Endothelial cell of umbilical vein (primary cell): ENCODE results near the gene NCOA3. TPM values are rescaled to one million over a fixed set of nuclear protein-coding genes. Genes with fewer than 3 reads are reported as not detected.

Source experiments
- BruUV-seq: library from RNA; stranded (reverse); fragments of 400-500 nt; replicated peaks from 2 replicates; lab custom pipeline; 2021; lab: Mats Ljungman, UMichigan
- CTCF ChIA-PET: fragments of 300-600, 350-600 bp; sonication (Branson Sonifier 250); formaldehyde crosslinking; loops from one replicate; lab custom pipeline; 2021; ENCODE audit warnings: antibody characterized with exemption, inconsistent platforms; lab: Charles Lee
- POLR2A ChIA-PET: fragments of 300-600, 350-600 bp; sonication (Branson Sonifier 250); formaldehyde crosslinking; loops from one replicate; lab custom pipeline; 2021; ENCODE audit warnings: antibody characterized with exemption, inconsistent platforms; lab: Charles Lee
- DNase-seq: peaks from one replicate; pipeline ENCODE4 v3.0.0-alpha.2; 2011; ENCODE audit warnings: low read depth, low spot score
- FAIRE-seq: peaks from 2 replicates; lab custom pipeline; 2011; peaks lifted over from hg19 to GRCh38; lab: Jason Lieb, UNC
- H2AFZ ChIP-seq: 2 replicates; pipeline ENCODE4 v1.6.0; 2012; ENCODE audit warnings: low read depth, low read length, control low read depth, inconsistent platforms
- H3K27ac ChIP-seq: 2 replicates; pipeline ENCODE4 v1.5.1; 2011; ENCODE audit warnings: low read depth, mild to moderate bottlenecking, control low read depth, low read length, moderate library complexity; ENCODE audit not compliant: insufficient read depth
- H3K27me3 ChIP-seq, 2 experiments: 2 replicates each; pipeline versions ENCODE4 v1.6.0 to v1.6.1; 2011; ENCODE audit warnings: low read length in 2 of 2, mixed read lengths in 1 of 2; ENCODE audit not compliant: control insufficient read depth in 2 of 2, insufficient read depth in 2 of 2
- H3K36me3 ChIP-seq, 2 experiments: 2 replicates in 1 of 2; 3 replicates in 1 of 2; pipeline ENCODE4 v1.5.1; 2011; ENCODE audit warnings: low read length in 2 of 2, mild to moderate bottlenecking in 1 of 2, moderate library complexity in 1 of 2; ENCODE audit not compliant: control insufficient read depth in 2 of 2, insufficient read depth in 2 of 2; ENCODE audit errors: extremely low read depth in 1 of 2
- H3K4me1 ChIP-seq: 3 replicates; pipeline ENCODE4 v1.5.1; 2011; ENCODE audit warnings: mild to moderate bottlenecking, low read length; ENCODE audit not compliant: control insufficient read depth, insufficient read depth; ENCODE audit errors: extremely low read depth
- H3K4me2 ChIP-seq: 2 replicates; pipeline ENCODE4 v1.6.1; 2011; ENCODE audit warnings: low read length, control low read depth, mixed read lengths; ENCODE audit not compliant: insufficient read depth
- H3K4me3 ChIP-seq, 3 experiments: fragments of 200-600 bp in 1 of 3; sonication (generic), shearing (Covaris generic) in 1 of 3; replicated peaks in 1 of 3; 2 replicates each; pipeline ENCODE4 v1.5.1; 2011 to 2016; ENCODE audit warnings: control low read depth in 3 of 3, low read length in 3 of 3, mild to moderate bottlenecking in 2 of 3, inconsistent platforms in 1 of 3, low read depth in 1 of 3, moderate library complexity in 1 of 3; ENCODE audit not compliant: insufficient read depth in 1 of 3
- H3K79me2 ChIP-seq: 2 replicates; pipeline ENCODE4 v1.6.0; 2012; ENCODE audit warnings: low read length, inconsistent platforms; ENCODE audit not compliant: control insufficient read depth, insufficient read depth
- H3K9ac ChIP-seq: replicated peaks from 2 replicates; pipeline ENCODE3; 2011; ENCODE audit warnings: low read length, control low read depth; ENCODE audit not compliant: insufficient read depth; ENCODE audit errors: extremely low read depth
- H3K9me1 ChIP-seq: replicated peaks from 3 replicates; pipeline ENCODE4 v1.6.0; 2011; ENCODE audit warnings: mild to moderate bottlenecking, low read length; ENCODE audit not compliant: control insufficient read depth, insufficient read depth; ENCODE audit errors: extremely low read depth
- H3K9me3 ChIP-seq: replicated peaks from 2 replicates; pipeline ENCODE4 v1.5.1; 2012; ENCODE audit warnings: low read length, inconsistent platforms; ENCODE audit not compliant: control insufficient read depth, insufficient read depth
- H4K20me1 ChIP-seq: replicated peaks from 2 replicates; pipeline ENCODE3; 2011; ENCODE audit warnings: mild to moderate bottlenecking, low read length; ENCODE audit not compliant: control insufficient read depth, insufficient read depth; ENCODE audit errors: extremely low read depth
- CTCF ChIP-seq, 2 donors: IDR thresholded peaks; 1 replicate in 1 of 2; 2 replicates in 1 of 2; pipeline ENCODE4 v1.5.1; 2011; ENCODE audit warnings: low read length in 2 of 2, mild to moderate bottlenecking in 2 of 2, moderate library complexity in 2 of 2, control low read depth in 1 of 2, inconsistent platforms in 1 of 2, low read depth in 1 of 2; ENCODE audit not compliant: insufficient read depth in 1 of 2; ENCODE audit errors: extremely low read depth in 1 of 2
- EZH2 ChIP-seq: IDR thresholded peaks from 2 replicates; pipeline ENCODE4 v1.6.1; 2012; ENCODE audit warnings: borderline replicate concordance, low read depth, mild to moderate bottlenecking, moderate library complexity, low read length, inconsistent platforms; ENCODE audit not compliant: severe bottlenecking
- FOS ChIP-seq: IDR thresholded peaks from 2 replicates; pipeline ENCODE4 v1.6.1; 2011; ENCODE audit warnings: mild to moderate bottlenecking, low read length, moderate library complexity, borderline replicate concordance; ENCODE audit not compliant: insufficient read depth
- GATA2 ChIP-seq: IDR thresholded peaks from 2 replicates; pipeline ENCODE4 v1.7.0; 2011; ENCODE audit warnings: low read depth, mild to moderate bottlenecking, moderate library complexity, mixed read lengths, low read length; ENCODE audit not compliant: insufficient read length, insufficient read depth
- JUN ChIP-seq: IDR thresholded peaks from 2 replicates; pipeline ENCODE4 v1.6.1; 2011; ENCODE audit warnings: borderline replicate concordance, low read depth; ENCODE audit not compliant: insufficient read length, insufficient read depth
- MAX ChIP-seq: IDR thresholded peaks from 2 replicates; pipeline ENCODE4 v1.6.1; 2011; ENCODE audit not compliant: insufficient read depth, insufficient read length
- MYC ChIP-seq: IDR thresholded peaks from one replicate; pipeline ENCODE4 v1.6.1; 2011; ENCODE audit warnings: mild to moderate bottlenecking, low read depth, low read length
- POLR2A ChIP-seq: IDR thresholded peaks from 2 replicates; pipeline ENCODE4 v1.6.1; 2012; ENCODE audit warnings: low read depth, mild to moderate bottlenecking, control low read depth, low read length
- POLR2AphosphoS5 ChIP-seq: IDR thresholded peaks from 2 replicates; pipeline ENCODE4 v1.6.1; 2012; ENCODE audit warnings: low read depth, mild to moderate bottlenecking, control low read depth, low read length, moderate library complexity; ENCODE audit not compliant: insufficient read depth
- dilution Hi-C: fragments of 300-500 bp; cut with MboI; formaldehyde crosslinking; loops from one replicate; pipeline ENCODE4 v1.15.0; 2019; ENCODE audit warnings: low sequenced_read_pairs; ENCODE audit not compliant: extremely low pct_ligation_motif_present
- intact Hi-C: fragments of 100-400 bp; cut with micrococcal nuclease; formaldehyde crosslinking; loops from one replicate; pipeline ENCODE4 v1.10.0; 2022
- polyA plus RNA-seq, 4 experiments: library from polyadenylated mRNA; depleted of rRNA in 3 of 4; stranded (reverse) in 3 of 4; unstranded in 1 of 4; fragments of >200 nt; gene quantifications; 2 replicates each; pipeline versions ENCODE4 v1.2.1 to v1.2.3, GENCODE V29; 2011 to 2012; ENCODE audit warnings: missing spikeins in 1 of 4
- total RNA-seq: library from RNA; stranded (reverse); gene quantifications from 2 replicates; pipeline ENCODE4 v1.2.3, GENCODE V29; 2021

NCOA3 gene
- total and polyA plus RNA-seq, 2 donors (not counting 3 experiments of a cell fraction or from before 2014, with no cell fraction given) = 12.0 to 35.6 TPM

GRCh38 chr20:47551222-47551621, 49.5 kb downstream of the NCOA3 start:
- Histone ChIP-seq H3K36me3 (no peaks in the 10 kb centered on the region), H3K79me2 (peaks cover 45% of the 10 kb centered on the region), H3K9me3 (no peaks in the 10 kb centered on the region), H3K27ac (no peak overlapping the region), H3K9ac (no peak overlapping the region), H3K4me2 (no peak overlapping the region), H4K20me1 (no peaks in the 10 kb centered on the region), H3K4me1 (peaks cover 3% of the 10 kb centered on the region), H2AFZ (no peak overlapping the region), H3K9me1 (no peaks in the 10 kb centered on the region), H3K27me3 (no peaks in the 10 kb centered on the region), H3K4me3 (no peak overlapping the region)
- FAIRE-seq (no peak), DNase-seq (no peak)
- dilution Hi-C loops = no loop called here
- no TSS peak for BruUV-seq
- CTCF ChIA-PET = no interaction called here
- POLR2A ChIA-PET = no interaction called here
- intact Hi-C loops = no loop called here
- TF ChIP-seq EZH2 (no peak), MYC (no peak), FOS (no peak), POLR2A (no peak), JUN (no peak), MAX (no peak), CTCF (IDR thresholded peaks at IDR 0.05; ENCODE audit: extremely low read depth in 1 of 2, insufficient read depth in 1 of 2, low read depth in 1 of 2, low read length in 2 of 2) (no peak), GATA2 (no peak), POLR2AphosphoS5 (no peak)
